OCI-LY7 (cell line): ENCODE results near the gene RFX8.

Experiments
- CTCF ChIP-seq: fragments of 200-600 bp; sonication (generic); conservative IDR thresholded peaks from 2 replicates; pipeline ENCODE4 v1.5.1; 2014; ENCODE audit warnings: mild to moderate bottlenecking, antibody characterized with exemption, low read length, moderate library complexity, mixed read lengths
- EZH2phosphoT487 ChIP-seq: fragments of 200-600 bp; sonication (generic); IDR thresholded peaks from 2 replicates; pipeline ENCODE4 v1.6.1; 2018; ENCODE audit warnings: low read depth, borderline replicate concordance, mild to moderate bottlenecking, mixed run types, antibody characterized with exemption, low read length, moderate library complexity, mixed read lengths

- no peak for TF ChIP-seq CTCF
- no peak for TF ChIP-seq EZH2phosphoT487
Observed at GRCh38 chr2:101516349-101516748, 41.4 kb upstream of the RFX8 start.
